Stimulated activated CD4-positive, alpha-beta T cell treated with anti-CD3 and anti-CD28 coated beads, Interleukin-4, amount 100 ng/mL, for 4 hours (primary cell): ENCODE measurements around the gene RNPEP.
"Not testable (repeated sequence)": the region's sequence is repeated elsewhere in the genome, so short reads cannot be mapped to it uniquely, and the experiment has no call there.

Experiments used
- DNase-seq, 2 experiments: peaks; one replicate each; pipeline ENCODE4 v3.0.0-alpha.2; 2020

The RNPEP gene

DNA sequence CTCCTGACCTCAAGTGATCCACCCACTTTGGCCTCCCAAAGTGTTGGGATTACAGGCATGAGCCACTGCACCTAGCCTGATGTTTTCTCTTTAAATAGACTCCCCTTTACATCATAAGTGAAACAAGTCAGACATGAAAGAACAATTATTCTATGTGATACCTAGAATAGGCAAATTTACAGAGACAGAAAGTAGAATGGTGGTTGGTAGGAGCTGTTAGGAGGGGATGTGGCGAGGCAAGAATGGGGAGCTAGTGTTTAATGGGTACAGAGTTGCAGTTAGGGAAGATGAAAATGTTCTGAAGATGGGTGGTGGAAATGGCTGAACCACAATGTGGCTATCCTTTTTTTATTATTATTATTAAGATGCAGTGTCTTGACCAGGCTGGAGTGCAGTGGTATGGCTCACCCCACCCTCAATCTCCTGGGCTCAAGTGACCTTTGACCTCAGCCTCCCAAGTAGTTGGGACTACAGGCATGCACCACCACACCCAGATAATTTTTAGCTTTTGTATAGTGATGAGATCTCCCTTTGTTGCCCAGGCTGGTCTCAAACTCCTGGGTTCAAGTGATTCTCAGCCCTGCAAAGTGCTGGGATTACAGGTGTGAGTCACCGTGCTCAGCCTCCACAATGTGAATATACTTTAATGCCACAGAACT, 56.4 kb downstream of the RNPEP start:
- no peak for DNase-seq

DNA sequence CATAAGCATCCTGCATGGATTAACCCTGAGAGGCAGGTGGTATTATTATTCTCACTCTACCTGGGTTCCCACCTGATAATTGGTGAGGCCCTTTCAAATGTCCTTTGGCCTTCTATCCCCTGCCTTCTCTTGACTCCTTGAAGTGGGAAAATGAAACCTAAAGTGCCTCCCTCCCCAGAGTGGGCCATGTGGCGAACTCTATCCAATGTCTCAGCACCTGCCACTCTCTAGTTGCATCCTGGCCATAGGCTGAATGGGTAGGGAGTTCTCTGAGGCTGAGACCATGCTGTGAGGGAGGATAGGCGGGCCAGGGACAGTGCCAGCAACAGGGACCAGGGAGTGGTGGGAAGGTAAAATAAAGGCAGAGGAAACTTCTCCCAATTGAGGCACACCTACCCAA, 63.3 kb downstream of the RNPEP start:
- DNase-seq = no peak

DNA sequence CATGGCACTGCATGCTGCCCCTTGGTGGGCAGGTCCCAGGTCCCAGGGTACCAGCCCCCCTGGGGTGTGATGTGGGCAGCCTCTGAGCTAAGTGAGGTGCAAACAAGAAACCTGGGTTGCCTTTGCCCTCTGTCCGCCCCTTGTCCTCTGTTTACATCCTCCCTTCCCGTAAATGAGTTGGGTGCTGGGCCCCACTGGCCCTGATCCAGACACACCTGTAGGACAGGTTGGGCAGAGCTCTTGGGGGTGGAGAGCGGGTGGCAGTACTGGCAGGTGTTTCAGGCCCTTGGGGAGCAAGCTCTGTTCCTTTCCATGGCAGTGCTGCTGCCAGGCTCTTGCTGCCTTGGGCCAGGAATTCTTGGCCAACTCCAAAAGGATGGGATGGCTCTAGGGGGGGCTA, 63.8 kb downstream of the RNPEP start:
- no peak for DNase-seq

DNA sequence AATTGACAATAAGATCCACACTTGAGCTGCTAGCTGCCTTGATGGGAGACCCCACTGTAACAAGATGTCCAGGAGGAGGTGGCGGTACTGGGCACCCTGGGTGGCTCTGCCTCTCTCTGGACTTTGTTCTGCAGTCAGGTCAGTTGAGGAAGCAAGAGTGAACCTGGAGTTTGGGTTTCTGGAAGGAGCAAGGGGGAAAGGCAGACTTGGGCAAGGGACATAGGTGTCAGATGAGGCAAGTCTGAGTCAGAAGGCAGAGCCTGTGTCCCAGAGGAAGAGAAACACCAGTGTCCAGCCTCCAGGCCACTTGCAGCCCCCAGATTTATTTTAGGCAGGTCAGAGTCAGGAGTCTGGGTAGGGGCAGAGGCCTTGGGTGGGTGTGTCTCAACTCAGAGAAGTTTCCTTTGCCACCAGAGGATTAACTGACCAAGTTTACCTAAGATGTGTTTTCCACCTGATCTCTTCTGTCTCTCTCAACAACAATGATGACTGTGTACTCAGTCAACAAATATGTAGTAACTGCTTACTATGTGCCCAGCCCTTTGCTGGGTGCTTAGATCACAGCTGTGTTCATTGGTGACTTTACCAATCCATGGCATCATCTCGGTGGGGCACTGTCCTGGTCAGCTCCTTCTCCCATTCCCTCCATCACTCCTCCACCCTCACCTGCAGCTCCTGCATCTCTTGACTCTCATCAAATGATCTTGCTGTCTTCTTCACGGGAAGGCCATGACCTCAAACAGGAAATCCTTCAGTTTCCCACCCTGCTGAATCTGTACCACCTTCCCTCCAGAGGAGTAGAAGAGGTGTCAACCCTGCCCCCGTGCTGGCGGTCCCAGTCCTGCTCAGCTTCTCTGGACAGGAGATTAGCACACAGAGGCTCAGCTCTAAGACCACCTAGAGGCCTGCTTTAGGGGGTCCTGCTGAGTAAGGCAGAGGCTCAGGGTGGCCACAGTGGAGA, 64.6 kb downstream of the RNPEP start:
- no peak for DNase-seq

DNA sequence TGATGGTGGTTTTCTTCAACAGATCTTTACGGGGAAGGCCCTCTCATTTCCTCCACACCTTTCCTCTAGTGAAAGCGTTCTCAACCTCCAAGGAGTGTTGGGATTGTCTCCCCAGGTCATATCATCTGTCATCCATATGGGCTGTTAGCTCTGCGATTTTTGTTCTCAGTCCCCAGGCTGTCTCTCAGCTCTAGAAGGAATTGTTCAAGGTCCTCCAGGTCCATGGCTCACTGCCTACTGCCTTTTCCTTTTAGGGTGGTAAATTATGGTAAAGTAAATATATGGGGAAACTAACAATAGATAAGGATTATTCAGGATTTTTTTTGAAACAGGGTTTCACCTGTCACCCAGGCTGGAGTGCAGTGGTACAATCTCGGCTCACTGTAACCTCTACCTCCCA, 65.5 kb downstream of the RNPEP start:
- no peak for DNase-seq

DNA sequence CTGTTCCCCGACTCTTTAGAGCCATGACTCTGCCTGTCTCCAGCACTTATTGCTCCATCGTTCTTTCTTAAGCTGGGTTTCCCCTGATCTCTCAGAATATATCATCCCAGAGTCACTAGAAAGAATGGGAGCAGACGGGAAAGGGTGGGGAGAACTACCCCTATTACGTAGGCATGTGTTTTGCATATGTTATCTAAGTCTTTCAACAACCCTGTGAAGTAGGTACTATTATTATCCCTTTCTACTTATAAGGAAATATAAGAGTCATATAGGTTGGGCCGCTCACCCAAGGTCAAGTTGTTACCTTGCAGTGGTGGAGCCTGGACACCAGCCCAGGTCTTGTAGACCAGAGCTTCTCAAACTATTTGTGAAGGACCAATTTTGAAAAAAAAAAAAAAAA, 66.7 kb downstream of the RNPEP start:
- DNase-seq = no peak

DNA sequence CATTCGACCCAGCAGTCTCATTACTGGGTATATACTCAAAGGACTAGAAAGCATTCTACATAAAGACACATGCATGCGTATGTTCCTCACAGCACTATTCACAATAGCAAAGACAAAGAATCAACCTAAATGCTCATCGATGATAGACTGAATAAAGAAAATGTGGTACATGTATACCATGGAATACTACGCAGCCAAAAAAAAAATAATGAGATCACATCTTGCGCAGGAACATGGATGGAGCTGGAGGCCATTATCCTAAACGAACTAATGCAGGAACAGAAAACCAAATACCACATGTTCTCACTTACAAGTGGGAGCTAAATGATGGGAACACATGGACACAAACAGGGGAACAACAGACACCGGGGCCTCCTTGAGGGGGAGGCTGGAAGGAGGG, 71.6 kb downstream of the RNPEP start:
- no peak for DNase-seq

DNA sequence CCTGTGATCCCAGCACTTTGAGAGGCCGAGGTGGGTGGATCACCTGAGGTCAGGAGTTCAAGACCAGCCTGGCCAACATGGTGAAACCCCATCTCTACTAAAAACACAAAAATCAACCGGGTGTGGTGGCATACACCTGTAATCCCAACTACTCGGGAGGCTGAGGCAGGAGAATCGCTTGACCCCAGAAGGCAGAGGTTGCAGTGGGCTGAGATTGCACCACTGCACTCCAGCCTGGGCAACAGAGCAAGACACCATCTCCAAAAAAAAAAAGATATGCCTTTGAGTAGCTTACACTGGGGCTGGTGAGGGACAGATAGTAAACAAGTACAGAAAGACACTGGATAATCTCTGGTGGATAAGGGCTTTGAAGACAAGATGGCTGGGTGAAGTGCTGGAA, 72.2 kb downstream of the RNPEP start:
- DNase-seq = not testable (repeated sequence)
